DMS153 treated with DMSO at 0.1 percent for 48 hours (cell line): ENCODE data around the gene ANKRD18A.
"Not testable (repeated sequence)": the region's sequence is repeated elsewhere in the genome, so short reads cannot be mapped to it uniquely, and the experiment has no call there.

Experiments
- DNase-seq: peaks from one replicate; lab custom pipeline; 2025; ENCODE audit not compliant: unreplicated experiment; lab: John Stamatoyannopoulos, UW

Gene ANKRD18A

GRCh38 chr9:38546497-38547163 lies 73.8 kb downstream of the ANKRD18A start:
- not testable (repeated sequence) for DNase-seq

GRCh38 chr9:38540535-38540934 lies 79.9 kb downstream of the ANKRD18A start:
- not testable (repeated sequence) for DNase-seq

DNA sequence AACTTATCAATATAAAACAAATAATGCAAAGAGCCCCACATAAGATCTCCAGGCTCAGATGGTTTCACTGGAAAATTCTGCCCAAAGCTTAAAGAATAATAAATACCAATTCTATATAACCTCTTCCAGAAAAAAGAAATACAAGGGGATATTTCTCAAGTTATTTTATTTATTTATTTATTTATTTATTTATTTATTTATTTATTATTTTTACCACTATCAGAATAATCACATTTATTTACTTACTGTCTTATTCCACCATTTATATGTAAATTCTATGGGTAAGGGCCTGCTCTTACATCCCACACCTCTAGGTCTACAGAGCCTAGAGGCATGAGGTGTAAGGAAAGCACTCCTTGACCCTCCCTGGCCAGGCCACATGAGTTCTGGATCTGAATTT lies 91.1 kb downstream of the ANKRD18A start:
- DNase-seq = no peak

DNA sequence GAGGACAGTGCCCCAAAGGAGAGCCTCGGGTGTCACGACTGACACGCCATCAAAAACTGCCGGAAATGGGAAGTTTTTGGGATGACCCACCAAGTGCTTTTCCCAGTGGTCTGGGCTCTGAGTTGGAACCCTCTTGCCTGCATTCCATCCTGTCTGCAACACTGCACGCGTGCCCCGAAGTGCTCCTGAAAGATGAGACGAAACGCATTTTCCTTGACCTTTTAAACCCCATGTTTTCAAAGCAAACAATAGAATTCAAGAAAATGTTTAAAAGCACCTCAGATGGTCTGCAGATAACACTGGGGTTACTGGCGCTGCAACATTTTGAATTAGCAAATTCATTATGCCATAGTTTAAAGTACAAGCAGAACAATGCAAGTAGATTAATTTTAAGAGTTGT lies 92.9 kb downstream of the ANKRD18A start:
- no peak for DNase-seq

GRCh38 chr9:38526591-38526990 lies 93.8 kb downstream of the ANKRD18A start:
- no peak for DNase-seq

GRCh38 chr9:38523121-38523520 lies 97.3 kb downstream of the ANKRD18A start:
- no peak for DNase-seq

- no peak for DNase-seq
These were observed 98.6 kb downstream of the ANKRD18A start for GRCh38 chr9:38521762-38522161.
